Lower lobe of right lung (tissue), 2 donors: ENCODE data around the gene GRIA2. TPM values are rescaled to one million over a fixed set of nuclear protein-coding genes. Genes with fewer than 3 reads are reported as not detected.

Experiments used
- ATAC-seq, 2 donors: fragments of 200-7000 bp; cut with Tn5 transposase; one replicate each; pipeline ENCODE4 v1.9.1; 2020 to 2022; ENCODE audit warnings: mild to moderate bottlenecking in 2 of 2, moderate library complexity in 2 of 2
- DNase-seq: peaks from one replicate; pipeline ENCODE4 v3.0.0-alpha.2; 2020
- H3K27ac ChIP-seq: fragments of 200-600 bp; one replicate; pipeline ENCODE4 v1.8.0; 2022
- H3K27me3 ChIP-seq: fragments of 200-600 bp; one replicate; pipeline ENCODE4 v1.8.0; 2022; ENCODE audit warnings: low read depth
- H3K36me3 ChIP-seq: fragments of 200-600 bp; one replicate; pipeline ENCODE4 v1.8.0; 2022; ENCODE audit warnings: mild to moderate bottlenecking
- H3K4me1 ChIP-seq: fragments of 200-600 bp; one replicate; pipeline ENCODE4 v1.8.0; 2022
- H3K4me3 ChIP-seq: fragments of 200-600 bp; one replicate; pipeline ENCODE4 v1.8.0; 2022; ENCODE audit warnings: mild to moderate bottlenecking
- H3K9me3 ChIP-seq: fragments of 200-600 bp; one replicate; pipeline ENCODE4 v1.8.0; 2022
- intact Hi-C: fragments of 100-400 bp; cut with DNase I; formaldehyde crosslinking; loops from one replicate; pipeline ENCODE4 v1.11.0; 2022
- total RNA-seq: library from RNA; stranded (reverse); fragmentation: NEBNext Ultra II Directional; extraction: Animal tissue kit (Norgen Biotek cat#: 25700); gene quantifications from one replicate; pipeline ENCODE4 v1.2.1, GENCODE V29; 2021
- TF ChIP-seq, protein P1 (sequence below): fragments of 200-600 bp; IDR thresholded peaks from one replicate; pipeline ENCODE4 v1.8.0; 2022; ENCODE audit warnings: antibody characterized with exemption, mild to moderate bottlenecking
- donor health status: DM: no; HTN: yes; CAD: no; lungs with severe emphysema.

The GRIA2 gene
- total RNA-seq, 1 donor from 2014 or later = not detected

DNA sequence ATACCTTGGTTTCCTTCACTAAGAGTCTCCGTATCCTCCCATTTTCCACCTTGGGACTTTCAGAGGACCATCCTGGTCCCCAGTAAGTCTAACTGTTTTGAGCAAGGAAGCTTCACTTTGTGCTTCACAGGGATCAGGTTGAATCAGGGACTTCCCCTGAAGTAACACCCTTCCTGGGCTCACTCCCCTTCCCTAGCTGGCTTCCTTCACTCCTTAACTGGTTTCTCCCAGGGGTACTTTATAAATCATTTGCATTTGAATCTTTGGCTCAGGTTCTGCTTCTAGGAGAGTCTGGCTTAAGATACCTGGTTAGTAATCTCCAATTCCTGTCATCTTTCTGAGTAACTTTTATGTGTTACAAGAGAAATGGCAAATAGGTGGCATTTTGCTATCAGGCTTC is 24.5 kb upstream of the GRIA2 start:
- H3K27ac ChIP-seq = no peak overlapping the region
- TF ChIP-seq, protein P1, sequence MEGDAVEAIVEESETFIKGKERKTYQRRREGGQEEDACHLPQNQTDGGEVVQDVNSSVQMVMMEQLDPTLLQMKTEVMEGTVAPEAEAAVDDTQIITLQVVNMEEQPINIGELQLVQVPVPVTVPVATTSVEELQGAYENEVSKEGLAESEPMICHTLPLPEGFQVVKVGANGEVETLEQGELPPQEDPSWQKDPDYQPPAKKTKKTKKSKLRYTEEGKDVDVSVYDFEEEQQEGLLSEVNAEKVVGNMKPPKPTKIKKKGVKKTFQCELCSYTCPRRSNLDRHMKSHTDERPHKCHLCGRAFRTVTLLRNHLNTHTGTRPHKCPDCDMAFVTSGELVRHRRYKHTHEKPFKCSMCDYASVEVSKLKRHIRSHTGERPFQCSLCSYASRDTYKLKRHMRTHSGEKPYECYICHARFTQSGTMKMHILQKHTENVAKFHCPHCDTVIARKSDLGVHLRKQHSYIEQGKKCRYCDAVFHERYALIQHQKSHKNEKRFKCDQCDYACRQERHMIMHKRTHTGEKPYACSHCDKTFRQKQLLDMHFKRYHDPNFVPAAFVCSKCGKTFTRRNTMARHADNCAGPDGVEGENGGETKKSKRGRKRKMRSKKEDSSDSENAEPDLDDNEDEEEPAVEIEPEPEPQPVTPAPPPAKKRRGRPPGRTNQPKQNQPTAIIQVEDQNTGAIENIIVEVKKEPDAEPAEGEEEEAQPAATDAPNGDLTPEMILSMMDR = no peak
- H3K4me3 ChIP-seq = no peak overlapping the region
- H3K4me1 ChIP-seq = no peaks in the 10 kb centered on the region
- DNase-seq = no peak
- intact Hi-C loops = no loop called here
- no peaks in the 10 kb centered on the region for H3K9me3 ChIP-seq
- no peaks in the 10 kb centered on the region for H3K27me3 ChIP-seq
- no peaks in the 10 kb centered on the region for H3K36me3 ChIP-seq
- ATAC-seq = no peak

DNA sequence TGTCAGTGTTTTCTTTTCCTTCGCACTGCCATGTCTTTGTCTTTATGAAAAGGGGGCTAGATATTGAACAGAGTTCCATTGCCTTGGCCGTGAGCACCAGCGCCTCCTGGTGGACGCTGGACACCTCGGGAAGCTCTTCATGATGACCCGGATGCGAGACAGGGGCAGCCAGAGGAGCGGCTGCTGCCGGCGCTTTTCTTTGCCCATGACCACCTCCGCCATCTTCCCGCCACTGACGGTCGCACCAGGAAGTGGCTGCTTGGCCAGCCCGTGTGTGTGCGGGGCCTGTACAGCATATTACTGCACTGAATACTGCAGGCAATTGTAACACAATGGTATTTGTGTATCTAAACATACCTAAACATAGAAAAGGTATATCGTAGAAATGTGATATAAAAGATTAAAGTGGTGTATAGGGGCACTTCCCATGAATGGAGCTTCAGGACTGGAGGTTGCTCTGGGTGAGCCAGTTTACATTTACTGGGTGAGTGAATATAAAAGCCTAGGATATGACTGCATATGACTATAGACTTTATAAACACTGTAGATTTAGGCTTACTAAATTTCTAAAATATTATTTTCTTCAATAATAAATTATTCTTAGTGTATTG is 15.8 kb upstream of the GRIA2 start:
- intact Hi-C loops = no loop called here
- Histone ChIP-seq H3K36me3 (no peaks in the 10 kb centered on the region), H3K27me3 (no peaks in the 10 kb centered on the region), H3K27ac (no peak overlapping the region), H3K4me1 (no peaks in the 10 kb centered on the region), H3K9me3 (no peaks in the 10 kb centered on the region), H3K4me3 (no peak overlapping the region)
- TF ChIP-seq, protein P1 = peak; percentile 51
- ATAC-seq = no peak
- DNase-seq = peak; percentile 56

DNA sequence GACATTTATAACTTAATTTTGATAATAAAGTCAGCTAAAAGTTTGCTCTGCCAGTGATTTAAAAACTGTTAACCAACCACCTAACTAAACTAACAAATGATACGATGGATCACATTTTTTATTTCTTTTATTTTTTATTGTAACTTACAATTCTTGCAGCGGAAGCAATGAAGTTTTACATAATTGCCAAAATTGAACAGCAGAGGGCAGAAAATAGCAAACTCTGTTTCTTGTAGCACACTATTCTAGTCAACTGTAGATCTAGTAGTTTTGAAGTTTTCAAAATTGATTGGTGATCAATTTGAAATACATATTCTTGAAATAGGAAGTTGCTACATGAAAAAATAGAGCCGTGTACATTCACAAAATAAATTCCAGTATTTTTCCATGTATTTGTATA is 2.8 kb upstream of the GRIA2 start:
- no peaks in the 10 kb centered on the region for H3K4me1 ChIP-seq
- DNase-seq (no peak), ATAC-seq (no peak)
- intact Hi-C loops = no loop called here
- H3K27me3 ChIP-seq = peaks cover 31% of the 10 kb centered on the region
- TF ChIP-seq, protein P1 = peak; percentile 40
- no peak overlapping the region for H3K27ac ChIP-seq
- H3K36me3 ChIP-seq = no peaks in the 10 kb centered on the region
- no peak overlapping the region for H3K4me3 ChIP-seq
- no peaks in the 10 kb centered on the region for H3K9me3 ChIP-seq

DNA sequence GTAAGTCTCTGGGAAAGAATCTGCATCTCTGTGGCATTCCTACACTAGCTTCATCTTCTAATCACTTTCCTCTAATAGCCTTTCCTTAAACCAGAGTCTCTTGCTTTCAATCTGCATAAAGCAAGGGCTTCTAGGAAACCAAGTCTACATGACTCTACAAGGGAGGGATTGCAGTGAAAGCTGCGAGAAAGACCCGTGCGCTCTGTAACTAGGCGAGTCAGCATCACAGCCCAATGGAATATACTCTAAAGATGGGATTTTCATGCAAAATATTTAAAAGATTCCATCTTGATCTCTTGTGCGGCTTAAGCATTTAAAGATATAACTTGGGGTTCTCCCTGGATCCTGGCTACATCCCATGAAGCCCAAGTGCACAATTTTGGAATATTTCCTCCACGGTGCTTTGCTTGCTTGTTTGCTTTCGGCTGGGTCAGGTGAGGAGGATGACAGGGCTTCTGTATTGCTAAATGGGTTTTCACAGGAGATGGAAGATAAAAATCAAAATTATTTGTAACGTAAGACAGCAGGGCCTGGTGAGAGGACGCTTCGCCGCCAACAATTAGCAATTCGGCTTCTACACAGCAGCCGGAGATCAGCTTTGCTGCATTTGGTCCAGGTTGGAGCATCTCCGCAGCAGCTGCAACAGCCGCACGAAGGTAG is 687 bp upstream of the GRIA2 start:
- Histone ChIP-seq H3K4me3 (no peak overlapping the region), H3K27me3 (peaks cover 47% of the 10 kb centered on the region)
- intact Hi-C loops = no loop called here

DNA sequence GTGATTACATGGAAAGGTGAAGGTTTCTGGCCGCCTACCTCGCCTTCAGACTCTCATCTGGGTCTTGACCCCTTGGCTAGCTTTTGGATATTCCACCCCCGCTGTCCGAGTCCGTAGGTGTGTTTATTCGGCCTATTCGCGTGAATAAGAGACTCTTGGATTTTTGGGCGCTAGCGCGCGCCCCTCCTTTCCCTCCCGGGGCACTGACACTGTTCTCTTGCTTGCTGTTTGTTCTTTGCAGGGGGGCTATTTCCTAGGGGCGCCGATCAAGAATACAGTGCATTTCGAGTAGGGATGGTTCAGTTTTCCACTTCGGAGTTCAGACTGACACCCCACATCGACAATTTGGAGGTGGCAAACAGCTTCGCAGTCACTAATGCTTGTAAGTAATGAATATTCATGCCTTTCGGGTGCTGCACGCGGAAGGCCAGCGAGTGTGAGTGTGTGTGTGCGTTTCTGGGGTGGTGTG is 932 bp downstream of the GRIA2 start:
- H3K36me3 ChIP-seq = no peaks in the 10 kb centered on the region
- no peaks in the 10 kb centered on the region for H3K9me3 ChIP-seq
- no peak overlapping the region for H3K27ac ChIP-seq
- ATAC-seq (no peak), DNase-seq (no peak)
- TF ChIP-seq, protein P1 = no peak
- H3K4me1 ChIP-seq = no peaks in the 10 kb centered on the region
- no peak overlapping the region for H3K4me3 ChIP-seq
- intact Hi-C loops = no loop called here
- H3K27me3 ChIP-seq = peaks cover 47% of the 10 kb centered on the region

More for the DNA sequence above, 687 bp upstream of the GRIA2 start:
- Histone ChIP-seq H3K9me3 (no peaks in the 10 kb centered on the region), H3K4me1 (no peaks in the 10 kb centered on the region), H3K27ac (no peak overlapping the region), H3K36me3 (no peaks in the 10 kb centered on the region)
- TF ChIP-seq, protein P1 = no peak
- ATAC-seq (no peak), DNase-seq (no peak)
